ENCODE measurements around the gene SFTPA2.
"Not testable (repeated sequence)": the region's sequence is repeated elsewhere in the genome, so short reads cannot be mapped to it uniquely, and the experiment has no call there.

SFTPA2 gene

DNA sequence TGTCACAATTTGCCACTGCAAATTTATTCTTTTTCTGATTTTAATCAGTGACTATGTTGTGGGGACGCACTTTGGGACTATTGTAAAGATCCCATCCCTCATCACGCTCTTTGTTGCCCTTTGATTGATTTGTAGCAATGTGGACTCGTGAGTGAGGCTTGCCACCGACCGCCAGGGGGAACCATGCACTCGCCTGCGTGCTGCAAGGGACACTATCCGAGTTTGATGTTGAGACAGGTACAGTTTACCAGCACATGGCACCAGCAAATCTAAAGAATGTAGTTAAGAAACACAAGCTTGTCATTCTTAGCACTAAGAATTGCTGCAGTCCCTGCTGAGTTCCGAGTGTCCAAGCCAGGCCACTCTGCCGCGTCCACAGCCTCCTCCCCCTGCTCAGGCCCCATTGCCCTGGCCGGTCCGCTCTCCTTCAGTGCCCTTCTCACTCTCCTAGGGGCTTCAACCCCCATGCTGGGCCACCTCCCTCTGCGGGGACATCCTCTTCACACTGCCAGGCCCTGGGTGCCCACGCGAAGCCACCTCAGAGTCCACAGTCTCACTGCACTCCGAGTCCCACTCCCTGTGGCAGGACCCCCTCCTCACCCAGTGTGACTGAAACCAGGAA lies 2.0 kb upstream of the SFTPA2 start:
- DNase-seq (ENCODE audit: insufficient read length, low spot score), result peak; percentile 72
- FAIRE-seq, result peak; percentile 83

DNA sequence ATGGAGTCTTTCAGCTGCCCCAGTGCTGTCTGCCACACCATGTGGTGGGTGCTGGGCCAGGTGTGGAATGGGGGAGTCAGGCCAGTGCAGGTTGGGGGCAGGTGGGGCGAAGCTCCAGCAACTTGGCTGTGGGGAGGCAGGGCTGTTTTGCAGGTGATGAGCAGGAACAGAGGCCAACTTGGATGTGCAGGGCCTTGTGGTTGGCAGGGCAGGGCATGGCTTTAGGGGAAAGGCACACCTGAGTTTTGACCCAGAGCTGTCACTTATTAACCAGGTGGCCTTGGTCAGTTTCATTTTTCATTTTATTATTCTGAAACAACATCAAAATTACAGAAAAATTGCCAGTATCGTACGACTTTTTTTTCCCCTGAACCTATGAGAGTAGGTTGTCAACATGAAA lies 1.1 kb upstream of the SFTPA2 start:
- FAIRE-seq (no peak), DNase-seq (ENCODE audit: insufficient read length, low spot score) (no peak)

DNA sequence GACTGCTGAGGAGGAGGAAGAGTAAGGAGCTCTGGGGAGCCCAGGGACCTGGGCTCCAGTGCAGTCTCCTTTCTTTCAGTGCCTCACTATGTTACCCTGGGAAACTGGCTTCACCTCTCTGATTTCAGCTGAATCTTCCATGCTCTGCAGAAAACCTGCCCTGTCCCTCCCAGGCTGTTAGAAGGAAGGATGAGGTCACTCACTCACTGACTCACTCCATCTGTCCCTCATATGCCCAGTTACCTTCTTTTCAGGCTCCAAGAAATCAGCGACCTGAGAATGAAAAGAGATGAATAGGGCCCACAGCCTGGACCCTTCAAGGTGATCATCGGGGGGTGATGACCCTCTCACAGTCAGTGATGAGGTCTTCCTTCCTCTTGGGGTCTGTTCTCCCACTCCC lies 481 bp downstream of the SFTPA2 start:
- DNase-seq (ENCODE audit: insufficient read length, low spot score) (peak; percentile 12), FAIRE-seq (no peak)

DNA sequence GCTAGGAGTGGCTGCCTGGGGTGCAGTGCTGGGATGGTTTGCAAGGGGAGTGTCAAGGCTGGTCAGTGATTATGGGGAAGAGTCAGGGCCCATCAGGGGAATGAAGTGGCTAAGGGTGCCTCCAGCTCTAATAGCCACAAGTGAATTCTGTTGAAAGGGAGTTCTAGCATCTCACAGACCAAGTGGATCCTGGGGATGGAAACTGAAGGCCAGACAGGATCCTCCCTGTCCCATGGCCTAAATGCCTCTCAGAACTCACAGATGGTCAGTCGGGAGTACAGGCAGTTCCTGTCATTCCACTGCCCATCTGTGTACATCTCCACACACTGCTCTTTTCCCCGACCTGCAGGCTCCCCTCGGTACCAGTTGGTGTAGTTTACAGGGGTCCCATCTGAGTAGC lies 3.2 kb downstream of the SFTPA2 start:
- not testable (repeated sequence) for FAIRE-seq; DNase-seq (ENCODE audit: insufficient read length, low spot score)

DNA sequence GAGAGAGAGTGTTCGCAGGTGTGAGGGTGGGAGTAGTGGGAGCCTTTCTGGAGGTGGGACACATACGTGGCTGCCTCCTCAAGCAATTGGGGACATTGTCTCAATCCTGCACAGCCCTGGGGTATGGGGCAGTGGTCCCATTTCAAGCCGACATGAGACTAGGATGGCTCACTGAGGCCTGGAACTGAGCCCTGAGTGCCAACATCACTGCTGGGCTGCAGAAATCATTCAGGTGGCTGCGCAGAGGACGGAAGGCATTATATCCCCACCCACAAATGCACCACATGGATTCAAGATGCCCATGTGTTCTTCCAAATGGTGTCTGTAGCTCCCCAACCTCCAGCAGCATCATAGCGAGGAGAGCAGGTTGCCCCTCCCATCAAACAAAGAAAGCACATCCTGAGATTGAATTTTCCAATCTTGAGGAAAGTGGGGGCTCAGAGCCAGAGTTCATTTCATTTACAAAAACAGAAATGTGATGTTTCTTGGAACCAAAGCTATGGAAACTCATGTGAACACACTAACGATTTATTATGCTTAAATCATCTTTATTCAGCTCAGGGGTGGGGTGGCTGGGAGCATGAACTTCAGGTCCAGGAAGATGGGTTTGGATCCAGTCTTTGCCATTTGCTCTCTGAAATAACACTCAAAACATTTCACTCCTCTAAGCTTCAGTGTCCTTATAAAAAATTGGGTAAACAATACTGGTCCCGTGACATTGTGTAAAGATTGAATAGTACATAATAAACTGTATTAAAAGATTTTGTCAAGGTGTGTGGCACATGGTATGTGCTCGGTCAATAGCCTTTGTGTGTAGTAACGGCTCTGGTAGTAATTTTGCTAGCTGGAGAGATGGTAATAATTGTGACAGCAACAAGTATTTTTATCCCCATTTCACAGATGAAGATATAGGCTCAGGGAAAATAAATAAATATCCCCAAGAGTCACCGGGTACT lies 4.6 kb downstream of the SFTPA2 start:
- FAIRE-seq (no peak), DNase-seq (ENCODE audit: insufficient read length, low spot score) (no peak)

DNA sequence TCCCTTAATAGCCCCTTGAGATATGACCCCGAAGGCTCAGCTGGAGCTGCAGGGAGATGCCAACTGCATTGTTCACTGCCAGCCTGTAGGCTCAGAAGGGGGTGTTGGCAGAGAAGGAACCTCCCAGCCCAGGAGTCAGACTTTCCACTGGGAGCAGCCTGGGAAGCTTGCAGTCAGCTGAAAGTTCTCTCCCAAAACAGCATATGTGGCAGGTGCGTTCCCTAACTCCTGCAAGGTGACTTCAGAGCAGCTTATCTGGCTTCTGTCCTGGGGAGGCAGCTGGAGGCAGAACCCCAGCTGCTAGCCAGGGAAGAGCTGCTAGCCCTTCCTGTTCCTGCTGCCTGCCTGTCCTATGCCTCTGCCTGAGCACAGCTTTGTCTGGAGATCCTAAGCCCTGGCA lies 8.1 kb downstream of the SFTPA2 start:
- DNase-seq (ENCODE audit: insufficient read length, low spot score) (no peak), FAIRE-seq (no peak)

DNA sequence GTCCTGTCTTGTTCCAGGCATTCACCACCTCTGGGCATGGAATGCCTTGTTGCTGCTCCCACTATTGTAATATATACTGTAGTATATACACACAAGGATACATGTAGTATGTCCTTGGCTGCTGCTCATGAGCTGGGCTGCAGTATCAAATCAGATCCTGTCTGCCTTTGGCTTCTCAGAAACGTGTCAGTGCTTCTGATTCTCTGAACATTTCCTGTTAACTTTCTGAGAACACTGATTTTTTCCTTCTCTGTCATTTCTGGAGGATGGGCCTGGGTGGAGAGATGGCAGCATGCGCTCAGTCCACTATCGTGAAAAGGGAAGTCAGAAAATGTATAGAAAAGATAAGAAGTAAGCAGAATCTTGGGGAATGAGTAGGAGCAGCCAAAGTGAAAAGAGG lies 12.2 kb downstream of the SFTPA2 start:
- no peak for FAIRE-seq

DNA sequence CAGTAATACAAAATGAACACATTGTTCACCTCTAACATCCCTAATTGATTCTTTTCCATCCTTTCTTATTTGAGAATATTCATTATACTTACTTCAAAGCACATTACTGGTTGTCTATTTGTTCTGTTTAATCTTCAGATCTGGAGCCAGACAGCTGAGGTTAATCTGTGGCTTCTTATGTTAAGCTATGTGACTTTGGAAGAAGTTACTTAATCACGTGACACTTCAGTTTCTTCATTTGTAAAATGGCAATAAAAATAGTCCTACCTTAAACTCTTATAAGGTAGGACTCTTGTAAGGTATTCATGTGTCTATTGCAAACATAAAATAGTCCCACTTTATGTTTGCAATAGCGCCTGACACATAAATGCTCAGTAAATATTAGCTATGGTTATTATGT lies 13.1 kb downstream of the SFTPA2 start:
- not testable (repeated sequence) for DNase-seq (ENCODE audit: insufficient read length, low spot score); FAIRE-seq

More for the DNA sequence above, 12.2 kb downstream of the SFTPA2 start:
- DNase-seq (ENCODE audit: insufficient read length, low spot score), result no peak

DNA sequence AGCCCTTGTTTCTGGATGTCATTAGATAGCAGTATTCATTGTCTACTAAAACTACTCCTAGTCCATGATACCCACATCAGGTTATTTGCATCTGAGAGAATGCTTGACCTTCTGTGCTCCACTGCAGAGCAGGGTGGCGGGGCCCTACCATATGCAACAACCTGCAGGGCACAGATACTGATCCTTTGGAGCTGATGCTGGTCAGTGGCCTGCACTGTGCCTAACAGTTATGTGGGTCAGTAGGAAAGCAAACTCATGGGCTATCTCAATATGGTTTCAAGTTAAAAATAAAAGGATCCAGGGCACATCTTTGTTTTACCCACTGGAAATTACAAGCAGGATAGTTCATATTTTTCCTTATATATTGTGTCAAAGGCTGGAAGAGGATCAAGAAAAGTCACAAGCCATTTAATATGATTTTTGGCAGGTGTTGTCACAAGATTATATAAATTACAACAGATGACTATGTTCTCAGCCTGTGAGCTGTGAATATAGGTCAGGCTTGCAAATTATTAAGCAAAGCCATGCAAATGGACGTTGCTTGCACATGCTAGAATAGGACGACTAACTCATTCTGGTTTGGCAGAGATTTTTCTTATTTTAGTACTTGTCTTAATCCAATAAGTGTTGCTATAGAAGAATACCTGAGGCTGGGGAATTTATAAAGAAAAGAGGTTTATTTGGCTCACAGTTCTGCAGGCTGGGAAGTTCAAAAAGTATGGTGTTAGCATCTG lies 15.1 kb downstream of the SFTPA2 start:
- DNase-seq (ENCODE audit: insufficient read length, low spot score); FAIRE-seq: not testable (repeated sequence)

DNA sequence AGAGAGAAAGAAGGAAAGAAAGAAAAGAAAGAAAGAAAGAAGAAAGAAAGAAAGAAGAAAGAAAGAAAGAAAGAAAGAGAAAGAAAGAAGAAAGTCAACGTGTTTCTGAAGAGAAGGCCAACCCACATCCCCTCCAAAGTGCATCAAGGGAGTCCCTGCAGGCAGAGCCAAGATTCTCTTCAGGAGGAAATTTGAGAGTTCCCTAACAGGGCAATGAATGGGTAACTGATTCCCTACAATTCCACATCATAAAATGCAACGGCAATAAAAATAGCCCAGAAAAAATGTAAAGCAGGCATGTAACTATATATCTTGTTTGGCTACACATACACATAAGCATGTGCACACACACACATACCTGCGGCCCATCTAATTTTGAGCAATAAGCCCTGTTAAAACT lies 15.8 kb downstream of the SFTPA2 start:
- FAIRE-seq; DNase-seq (ENCODE audit: insufficient read length, low spot score): not testable (repeated sequence)

DNA sequence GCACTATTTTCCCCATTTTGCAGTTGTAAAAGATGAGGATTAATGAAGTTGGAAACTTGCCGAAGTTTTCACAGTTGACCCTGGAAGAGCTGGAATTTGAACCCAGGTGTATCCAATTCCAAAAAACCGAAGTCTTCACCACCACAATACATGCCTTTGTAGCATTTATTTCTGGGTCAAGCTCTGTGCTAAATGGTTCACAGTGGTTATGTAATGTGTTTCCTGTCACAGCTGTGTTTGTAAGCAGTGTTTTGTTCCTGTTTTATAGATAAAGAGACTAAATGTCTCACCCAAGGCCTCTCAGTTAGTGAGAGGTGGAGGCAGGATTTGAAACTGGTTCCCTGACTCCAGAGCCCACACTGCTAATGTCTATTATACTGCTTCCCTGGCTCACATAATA lies 17.6 kb downstream of the SFTPA2 start:
- FAIRE-seq (no peak), DNase-seq (ENCODE audit: insufficient read length, low spot score) (no peak)

DNA sequence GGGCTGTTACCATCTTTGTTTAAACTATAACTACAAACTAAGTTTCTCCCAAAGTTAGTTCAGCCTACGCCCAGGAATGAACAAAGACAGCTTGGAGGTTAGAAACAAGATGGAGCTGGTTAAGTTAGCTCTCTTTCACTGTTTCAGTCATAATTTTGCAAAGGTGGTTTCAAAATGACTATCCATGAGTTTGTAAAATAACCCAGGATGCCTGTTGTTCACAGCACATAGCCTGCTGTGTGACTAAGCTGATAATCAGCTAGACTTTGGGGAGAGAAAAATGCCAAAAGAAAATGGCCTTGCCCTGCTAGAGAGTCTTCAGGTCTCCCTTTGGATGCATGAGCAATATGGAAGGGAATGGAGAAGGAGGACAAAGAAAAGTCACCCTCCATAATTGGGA lies 19.3 kb downstream of the SFTPA2 start:
- FAIRE-seq; DNase-seq (ENCODE audit: insufficient read length, low spot score): not testable (repeated sequence)

DNA sequence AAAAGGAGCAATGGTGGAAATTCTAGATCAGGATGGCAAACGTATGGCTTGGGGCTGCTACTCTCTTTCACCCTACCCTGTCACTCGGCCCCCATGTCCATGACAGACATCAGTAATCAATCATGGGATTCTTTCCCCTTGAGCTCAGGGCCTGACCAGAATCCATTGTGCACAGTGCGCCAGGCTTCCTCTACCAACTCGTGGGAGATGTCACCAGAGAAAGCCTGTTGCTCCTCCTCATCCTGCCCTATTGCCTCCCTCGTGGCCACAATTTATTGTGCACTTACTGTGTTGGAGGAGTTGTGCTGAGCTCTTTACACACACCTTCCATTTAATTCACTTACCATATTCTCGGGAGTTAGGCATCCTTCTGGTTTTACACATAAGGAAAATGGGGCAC lies 21.9 kb downstream of the SFTPA2 start:
- FAIRE-seq; DNase-seq (ENCODE audit: insufficient read length, low spot score): not testable (repeated sequence)

DNA sequence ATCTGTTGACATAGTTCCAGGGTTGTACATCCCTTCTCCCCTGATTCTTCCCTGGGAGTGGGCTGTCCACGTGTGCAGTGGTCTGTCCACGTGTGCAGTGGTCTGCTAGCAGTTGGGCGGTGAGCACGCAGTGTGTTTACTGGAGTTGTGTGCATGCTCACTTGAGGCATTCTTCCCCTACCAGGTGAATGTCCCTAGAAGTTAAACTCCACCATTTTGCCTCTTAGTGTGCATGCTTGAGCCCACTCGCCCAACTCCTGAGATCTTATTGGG lies 26.4 kb downstream of the SFTPA2 start:
- FAIRE-seq, result peak; percentile 46

DNA sequence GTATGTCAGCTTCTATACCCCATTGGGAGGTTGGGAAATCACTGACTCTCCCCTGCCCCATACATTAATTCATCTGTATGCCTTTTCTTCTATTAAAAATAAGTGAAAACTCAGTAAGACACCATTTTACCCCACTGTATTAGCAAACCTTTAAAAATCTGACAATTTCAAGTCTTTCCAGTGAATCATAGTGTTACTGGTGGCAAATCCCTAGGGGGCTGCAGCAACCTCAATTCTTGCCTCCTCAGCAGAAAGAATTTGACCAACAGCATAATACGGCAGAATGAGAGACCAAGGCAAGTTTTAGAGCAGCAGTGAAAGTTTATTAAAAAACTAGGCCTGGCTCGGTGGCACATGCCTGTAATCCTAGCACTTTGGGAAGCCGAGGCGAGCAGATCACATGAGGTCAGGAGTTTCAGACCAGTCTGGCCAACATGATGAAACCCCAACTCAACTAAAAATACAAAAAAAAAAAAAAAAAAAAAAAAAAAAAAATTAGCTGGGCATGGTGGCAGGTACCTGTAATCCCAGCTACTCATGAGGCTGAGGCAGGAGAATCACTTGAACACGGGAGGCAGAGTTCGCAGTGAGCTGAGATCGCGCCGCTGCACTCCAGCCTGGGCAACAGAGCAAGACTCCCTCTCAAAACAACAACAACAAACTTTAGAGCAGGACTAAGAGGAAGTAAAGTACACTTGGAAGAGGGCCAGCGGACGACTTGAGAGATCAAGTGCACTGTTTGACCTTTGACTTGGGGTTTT lies 26.9 kb downstream of the SFTPA2 start:
- not testable (repeated sequence) for DNase-seq (ENCODE audit: insufficient read length, low spot score); FAIRE-seq

More for the DNA sequence above, 26.4 kb downstream of the SFTPA2 start:
- not testable (repeated sequence) for DNase-seq (ENCODE audit: insufficient read length, low spot score)

DNA sequence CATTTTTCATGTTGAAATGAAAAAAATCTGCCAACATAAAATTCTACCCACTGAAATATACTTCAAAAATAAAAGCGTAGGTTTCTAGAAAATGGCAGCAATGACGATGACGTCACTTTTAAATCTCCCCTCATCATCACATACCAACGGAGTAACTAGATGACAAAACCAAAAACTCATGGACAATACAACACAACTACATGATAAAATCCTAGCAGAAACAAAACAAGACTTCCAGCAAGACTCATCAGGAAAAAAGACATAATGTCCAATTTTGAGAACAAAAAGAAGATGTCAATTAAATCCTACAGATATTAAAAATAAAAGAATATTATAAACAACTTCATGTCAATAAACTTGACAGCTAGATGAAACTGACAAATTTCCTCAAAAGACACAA lies 31.9 kb downstream of the SFTPA2 start:
- not testable (repeated sequence) for DNase-seq (ENCODE audit: insufficient read length, low spot score); FAIRE-seq

DNA sequence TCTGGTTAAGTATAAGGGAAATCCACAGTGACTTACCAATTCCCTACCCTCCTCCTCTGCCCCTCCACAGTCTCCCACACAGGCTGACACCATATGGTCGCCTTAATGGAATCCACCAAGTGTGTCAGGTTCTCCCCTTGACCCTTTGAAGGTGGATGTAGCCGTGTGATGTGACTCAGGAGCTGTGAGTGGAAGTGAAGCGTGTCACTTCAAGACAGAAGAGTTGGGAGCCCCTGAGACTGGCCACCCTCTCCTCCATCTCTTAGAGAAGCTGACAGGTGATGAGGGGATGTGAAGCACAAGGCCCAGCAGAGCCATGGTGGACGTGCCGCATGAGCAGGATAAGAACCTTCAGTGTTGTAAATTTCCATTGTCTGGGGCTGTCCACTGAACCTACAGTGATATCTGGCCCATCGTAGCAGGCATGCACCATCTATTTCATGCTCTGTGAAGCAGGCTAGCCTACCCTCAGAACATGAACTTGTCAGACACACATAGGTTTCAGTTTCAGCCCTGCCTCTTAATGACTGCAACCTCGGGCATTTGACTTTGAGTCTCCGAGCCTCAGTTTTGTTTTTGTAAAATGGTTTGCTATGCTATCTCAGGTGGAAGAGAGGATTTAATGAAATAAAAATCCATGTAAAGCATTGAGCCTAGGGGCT lies 35.0 kb downstream of the SFTPA2 start:
- peak; percentile 74 for FAIRE-seq
- DNase-seq (ENCODE audit: insufficient read length, low spot score), result not testable (repeated sequence)

DNA sequence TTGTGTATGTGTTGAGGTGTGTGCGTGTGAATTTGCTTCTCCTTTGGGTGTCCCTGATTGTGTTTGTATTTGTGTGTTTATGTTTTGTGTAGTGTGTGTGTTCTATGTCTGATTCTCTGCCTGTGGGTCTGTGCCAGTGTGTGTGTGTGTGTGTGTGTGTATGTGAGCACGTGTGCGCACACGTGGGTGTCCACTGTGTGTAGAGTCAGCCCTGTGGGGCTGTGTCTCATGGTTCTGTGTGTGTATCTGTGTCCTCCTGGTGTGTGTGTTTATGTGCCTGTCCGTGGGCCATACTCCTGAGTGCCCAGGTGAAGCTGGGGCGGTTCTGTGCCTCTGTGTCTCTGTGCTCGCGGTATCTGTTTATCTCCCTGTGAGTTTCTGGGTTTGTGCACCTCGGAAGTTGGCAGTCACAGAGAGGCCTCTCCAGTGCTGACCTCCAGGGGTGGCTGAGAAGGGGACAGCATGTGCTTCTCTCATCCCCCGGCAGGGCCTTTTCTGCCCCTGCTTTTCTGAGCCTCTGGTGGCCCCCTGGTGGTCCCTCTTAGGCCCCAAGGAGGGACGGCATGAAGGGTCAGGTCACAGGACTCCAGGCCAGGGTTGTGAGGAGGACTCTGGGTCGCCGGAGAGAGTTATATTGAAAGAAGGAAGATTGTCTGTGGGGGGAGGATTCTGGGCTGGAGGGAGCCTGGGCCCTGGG lies 36.9 kb downstream of the SFTPA2 start:
- peak; percentile 62 for FAIRE-seq
- not testable (repeated sequence) for DNase-seq (ENCODE audit: insufficient read length, low spot score)

DNA sequence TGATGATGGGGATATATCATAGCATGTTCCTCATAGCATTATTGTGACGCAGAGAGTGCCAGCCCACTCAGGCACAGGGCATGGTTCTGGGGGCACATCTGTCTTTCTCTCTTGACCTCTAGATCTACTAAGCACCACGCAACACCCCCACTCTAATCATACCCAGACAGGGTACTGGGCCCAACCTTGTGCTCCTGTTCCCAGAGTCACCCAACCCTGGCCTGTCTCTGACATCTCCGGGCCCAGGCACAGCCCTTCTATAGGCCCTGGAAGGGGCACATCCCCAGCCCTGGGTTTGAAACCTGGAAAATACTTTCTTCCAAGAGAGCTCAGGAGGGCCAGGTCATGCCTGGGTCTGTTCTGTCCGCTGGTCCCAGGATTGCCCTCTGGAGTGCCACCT lies 37.7 kb downstream of the SFTPA2 start:
- not testable (repeated sequence) for FAIRE-seq; DNase-seq (ENCODE audit: insufficient read length, low spot score)
